Germinal center (tissue), 1 donor: ENCODE measurements around the gene BMERB1.
A peak's percentile ranks its signal among the peaks of the same experiment; 100 is the strongest.
"Not testable (repeated sequence)": the region's sequence is repeated elsewhere in the genome, so short reads cannot be mapped to it uniquely, and the experiment has no call there.

Source experiments
- DNase-seq: peaks from one replicate; pipeline ENCODE4 v3.0.0; 2012; ENCODE audit warnings: mixed read lengths, low spot score

BMERB1 gene

DNA sequence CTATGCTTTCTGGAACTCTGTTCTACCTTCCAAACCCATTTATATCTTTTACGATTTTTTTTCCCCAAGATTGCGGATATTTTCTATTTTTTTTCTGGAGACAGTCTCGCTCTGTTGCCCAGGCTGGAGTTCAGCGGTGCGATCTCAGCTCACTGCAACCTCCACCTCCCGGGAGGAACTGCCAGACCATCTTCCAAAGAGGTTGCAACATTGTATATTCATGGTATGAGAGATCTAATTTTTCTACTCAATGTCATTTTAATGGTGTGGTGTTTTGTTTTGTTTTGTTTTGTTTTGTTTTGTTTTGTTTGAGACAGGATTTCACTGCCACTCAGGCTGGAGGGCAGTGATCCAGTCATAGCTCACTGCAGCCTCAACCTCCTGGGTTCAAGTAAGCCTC lies 8.5 kb upstream of the BMERB1 start:
- DNase-seq: no peak

- DNase-seq: no peak
Observed at GRCh38 chr16:15426796-15427195, 7.6 kb upstream of the BMERB1 start.

GRCh38 chr16:15427648-15428239 lies 6.6 kb upstream of the BMERB1 start:
- DNase-seq: peak; percentile 37

- not testable (repeated sequence) for DNase-seq
Observed at GRCh38 chr16:15430884-15431283, 3.5 kb upstream of the BMERB1 start.

DNA sequence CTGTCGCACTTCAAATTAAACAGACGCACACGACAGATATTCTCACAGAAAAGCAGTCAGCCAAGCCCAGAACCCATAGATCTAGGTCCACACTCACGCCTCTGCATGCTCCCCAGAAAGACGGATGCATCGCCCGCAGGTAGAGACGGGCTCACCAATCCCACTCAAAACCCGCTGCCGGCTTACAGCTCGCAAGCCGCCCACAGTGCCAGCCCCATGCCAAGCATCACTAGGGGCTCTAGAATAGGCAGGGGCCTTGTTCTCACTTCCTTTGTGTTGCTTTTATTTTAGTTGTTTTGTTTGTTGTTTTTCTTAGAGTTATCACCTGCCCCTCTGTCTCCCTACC lies 336 bp upstream of the BMERB1 start:
- no peak for DNase-seq

DNA sequence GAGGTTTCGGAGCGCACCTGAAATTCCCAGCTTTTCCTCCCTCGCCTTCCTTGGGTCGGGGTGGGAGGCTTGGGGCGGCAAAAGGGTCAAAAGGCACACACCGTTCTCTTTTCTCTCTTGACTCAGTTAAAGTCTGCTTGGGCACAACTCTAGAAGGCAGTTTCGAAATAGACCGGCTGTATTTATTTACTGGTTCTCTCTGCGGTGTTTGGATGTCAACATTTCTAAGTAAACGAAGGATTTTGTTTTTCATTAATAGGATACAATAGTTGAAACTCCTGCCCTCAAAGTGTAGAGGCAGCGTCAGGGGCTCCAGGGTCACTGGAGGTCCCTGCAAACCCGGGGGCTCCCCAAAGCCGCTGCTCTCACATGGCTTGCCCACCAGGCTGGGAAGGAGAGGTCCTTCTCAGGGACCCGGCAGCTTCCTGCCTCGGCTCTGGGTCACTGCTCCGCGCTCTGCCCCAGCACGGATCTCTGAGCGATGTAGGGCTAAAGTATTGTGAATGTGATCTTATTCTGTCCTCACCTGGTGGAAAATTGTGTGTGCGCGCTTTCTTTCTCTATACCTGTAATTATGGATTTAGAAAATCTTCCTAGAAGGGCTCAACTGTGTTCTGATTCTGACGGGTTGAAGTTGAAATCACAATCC lies 952 bp downstream of the BMERB1 start:
- no peak for DNase-seq

DNA sequence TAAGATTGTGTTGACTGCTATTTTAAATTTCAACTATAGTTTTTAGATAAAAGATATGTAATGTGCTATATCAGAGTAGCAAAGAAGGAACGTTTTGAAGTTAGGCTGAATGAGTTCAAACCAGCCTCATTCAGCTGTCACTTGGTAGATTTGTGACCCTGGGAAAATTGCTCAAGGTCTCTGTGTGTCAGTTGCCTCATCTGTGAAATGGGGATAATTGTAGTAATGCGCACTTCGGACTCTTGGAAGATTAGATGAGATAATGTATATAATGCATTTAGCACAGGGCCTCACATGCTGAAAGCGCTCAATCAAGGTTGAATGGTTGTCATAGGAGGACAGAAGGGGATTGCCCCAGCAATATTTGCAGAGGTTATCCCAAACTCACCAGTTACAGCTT lies 4.7 kb downstream of the BMERB1 start:
- no peak for DNase-seq

DNA sequence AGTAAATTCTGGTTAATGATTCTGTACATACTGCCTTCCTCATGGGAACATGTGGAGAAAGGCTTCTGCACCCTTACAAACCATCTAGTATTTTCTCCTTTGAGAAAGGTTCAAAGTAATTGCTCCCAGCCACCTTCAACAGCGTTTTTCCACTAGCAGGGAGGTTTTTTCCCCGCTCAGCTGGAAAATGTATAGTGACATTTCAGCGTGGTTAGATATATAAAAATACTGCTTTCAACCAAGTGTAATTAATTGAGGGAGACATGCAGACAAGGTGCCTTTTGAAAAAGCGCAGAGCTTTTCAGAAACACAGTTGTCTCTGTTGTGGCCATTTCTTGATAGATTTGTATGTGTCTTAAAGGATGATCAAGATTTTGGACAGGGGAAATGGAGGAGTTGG lies 5.1 kb downstream of the BMERB1 start:
- DNase-seq: no peak

DNA sequence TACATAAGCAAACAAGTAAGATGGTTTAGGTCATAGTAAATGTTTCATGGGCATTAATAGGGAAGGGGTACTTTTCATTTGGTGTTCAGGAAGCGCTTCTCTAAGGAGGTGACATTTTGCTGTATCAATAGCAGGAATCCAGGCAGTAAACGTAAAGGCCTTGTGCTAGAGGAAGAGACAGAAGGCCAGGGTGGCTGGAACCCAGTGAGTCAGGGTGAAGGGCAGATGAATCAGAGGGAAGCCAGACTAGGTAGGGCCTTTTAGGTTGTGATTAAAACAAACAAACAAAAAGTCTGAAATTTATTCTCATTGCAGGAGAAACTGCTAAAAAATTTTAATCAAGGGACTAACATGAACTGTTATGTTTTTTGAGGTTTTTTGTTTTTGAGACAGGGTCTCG lies 6.5 kb downstream of the BMERB1 start:
- no peak for DNase-seq

DNA sequence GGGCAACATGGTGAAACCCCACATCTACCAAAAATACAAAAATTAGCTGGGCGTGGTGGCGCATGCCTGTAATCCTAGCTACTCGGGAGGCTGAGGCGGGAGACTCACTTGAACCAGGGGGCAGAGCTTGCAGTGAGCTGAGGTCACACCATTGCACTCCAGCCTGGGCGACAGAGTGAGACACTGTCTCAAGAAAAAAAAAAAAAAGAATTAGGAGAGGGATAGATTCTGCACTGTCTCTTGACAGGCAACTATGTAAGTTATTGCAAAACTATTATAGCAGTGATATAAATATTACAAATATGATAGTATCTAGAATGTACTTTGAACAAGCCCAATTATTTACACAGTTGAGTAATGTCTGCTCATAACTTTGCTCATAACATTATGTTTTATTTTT lies 7.8 kb downstream of the BMERB1 start:
- not testable (repeated sequence) for DNase-seq

GRCh38 chr16:15443753-15444152 lies 9.4 kb downstream of the BMERB1 start:
- no peak for DNase-seq

DNA sequence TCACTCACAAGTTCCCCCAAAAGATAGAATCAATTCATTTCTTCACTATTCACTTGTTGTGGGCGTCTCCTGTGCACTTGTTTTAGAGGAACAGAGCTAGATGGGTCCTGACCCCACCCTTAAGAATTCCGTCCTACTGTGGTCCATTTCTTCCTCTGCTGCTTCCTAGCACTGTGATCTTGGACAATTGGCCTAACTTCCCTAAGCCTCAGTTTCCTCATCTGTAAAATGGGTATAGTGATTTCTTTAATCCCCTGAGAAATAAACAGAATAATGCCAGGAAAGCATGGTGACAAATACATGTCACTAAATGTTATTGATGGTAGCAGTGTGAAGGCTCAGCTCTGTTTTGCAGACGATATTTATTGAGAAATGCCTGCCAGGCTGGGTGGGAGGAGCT lies 9.9 kb downstream of the BMERB1 start:
- DNase-seq: no peak

DNA sequence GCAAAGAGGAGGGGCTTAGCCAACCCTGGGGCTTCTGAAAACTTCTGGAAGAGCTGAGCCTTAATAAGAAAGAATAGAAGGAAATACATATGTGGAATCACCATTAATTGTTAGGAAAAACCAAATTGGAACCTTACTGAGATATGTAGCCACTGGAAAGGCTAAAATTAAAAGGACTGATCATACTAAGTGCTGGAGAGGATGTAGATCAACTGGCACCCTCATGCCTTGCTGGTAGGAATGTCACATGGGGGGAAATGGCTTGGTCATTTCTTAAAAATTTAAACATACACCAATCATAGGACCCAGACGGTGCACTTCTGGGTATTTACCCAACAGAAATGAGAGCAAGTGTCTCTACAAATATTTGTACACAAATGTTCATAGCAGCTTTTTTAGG lies 11.1 kb downstream of the BMERB1 start:
- no peak for DNase-seq

DNA sequence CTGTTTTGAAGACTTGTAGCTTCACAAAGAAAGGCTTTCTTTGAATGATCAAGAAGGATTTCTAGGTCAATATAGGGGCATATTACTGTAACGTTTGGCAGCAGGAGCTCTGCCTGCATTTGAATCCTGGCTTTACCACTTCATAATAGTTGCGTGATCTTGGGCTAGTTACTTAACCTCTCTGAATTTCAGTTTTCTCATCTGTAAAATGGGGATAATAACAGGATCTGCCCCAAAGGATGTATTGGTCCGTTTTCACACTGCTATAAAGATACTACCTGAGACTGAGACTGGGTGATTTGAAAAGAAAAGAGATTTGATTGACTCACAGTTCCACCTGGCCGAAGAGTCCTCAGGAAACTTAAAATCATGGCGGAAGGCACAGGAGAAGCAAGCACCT lies 12.5 kb downstream of the BMERB1 start:
- DNase-seq: no peak

- DNase-seq: no peak
Observed at GRCh38 chr16:15450624-15451023, 16.2 kb downstream of the BMERB1 start.

DNA sequence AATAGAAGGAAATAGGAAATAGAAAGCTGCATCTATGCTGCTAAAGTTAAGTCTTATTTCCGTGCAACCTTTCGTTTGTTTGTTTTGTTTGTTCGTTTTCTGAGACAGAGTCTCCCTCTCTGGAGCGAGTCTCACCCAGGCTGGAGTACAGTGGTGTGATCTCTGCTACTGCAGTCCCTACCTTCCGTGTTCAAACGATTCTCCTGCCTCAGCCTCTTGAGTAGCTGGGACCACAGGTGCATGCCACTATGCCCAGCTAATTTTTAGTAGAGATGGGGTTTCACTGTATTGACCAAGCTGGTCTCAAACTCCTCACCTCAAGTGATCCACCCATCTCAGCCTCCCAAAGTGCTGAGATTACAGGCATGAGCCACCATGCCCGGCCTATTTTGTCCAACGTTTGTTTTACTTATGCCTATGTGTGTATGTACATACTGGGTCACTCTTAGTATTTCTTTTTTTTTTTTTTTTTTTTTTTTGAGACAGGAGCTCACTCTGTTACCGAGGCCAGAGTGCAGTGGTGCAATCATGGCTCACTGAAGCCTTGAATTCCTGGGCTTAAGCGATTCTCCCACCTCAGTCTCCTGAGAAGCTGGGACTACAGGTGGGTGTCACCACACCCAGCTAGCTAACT lies 16.8 kb downstream of the BMERB1 start:
- no peak for DNase-seq

DNA sequence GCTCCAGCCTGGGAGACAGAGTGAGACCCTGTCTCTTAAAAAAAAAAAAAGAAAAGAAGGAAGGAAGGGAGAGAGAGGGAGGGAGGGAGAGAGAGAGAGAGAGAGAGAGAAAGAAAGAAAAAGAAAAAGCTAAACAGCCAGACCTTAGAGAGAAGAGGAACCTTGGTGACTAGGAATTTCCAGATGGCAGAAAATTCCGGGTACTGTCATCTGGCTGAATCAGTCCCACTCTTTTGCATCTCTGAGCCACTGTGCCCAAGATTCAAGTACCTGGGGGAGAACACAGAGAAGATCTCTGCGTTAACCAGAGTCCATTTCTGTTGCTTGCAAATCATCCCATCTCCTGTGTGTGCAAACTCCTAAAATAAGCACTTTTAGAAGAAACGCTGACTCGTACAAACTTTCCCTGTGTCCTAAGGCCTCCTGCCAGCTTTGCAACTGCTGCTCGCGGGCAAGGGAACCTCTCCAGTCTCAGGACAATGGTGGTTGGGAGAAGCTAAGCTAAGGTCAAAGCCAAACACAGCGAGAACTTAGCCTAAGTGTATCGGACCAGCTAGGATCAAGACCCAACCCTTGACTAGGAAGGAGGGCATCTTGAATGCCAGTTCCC lies 18.0 kb downstream of the BMERB1 start:
- DNase-seq: no peak

DNA sequence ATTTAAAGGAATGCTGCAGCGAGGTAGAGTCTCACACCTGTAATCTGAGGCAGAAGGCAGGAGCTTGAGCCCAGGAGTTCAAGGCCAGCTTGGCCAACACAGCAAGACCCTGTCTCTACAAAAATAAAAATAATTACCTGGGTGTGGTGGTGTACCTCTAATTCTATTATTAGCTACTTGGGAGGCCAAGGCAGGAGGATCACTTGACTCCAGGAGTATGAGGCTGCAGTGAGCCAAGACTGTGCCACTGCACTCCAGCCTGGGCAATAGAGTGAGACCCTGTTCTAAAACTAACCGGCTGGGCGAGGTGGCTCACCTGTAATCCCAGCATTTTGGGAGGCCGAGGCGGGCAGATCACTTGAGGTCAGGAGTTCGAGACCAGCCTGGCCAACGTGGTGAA lies 18.9 kb downstream of the BMERB1 start:
- DNase-seq: not testable (repeated sequence)

- not testable (repeated sequence) for DNase-seq
Observed at GRCh38 chr16:15454933-15455332, 20.5 kb downstream of the BMERB1 start.

DNA sequence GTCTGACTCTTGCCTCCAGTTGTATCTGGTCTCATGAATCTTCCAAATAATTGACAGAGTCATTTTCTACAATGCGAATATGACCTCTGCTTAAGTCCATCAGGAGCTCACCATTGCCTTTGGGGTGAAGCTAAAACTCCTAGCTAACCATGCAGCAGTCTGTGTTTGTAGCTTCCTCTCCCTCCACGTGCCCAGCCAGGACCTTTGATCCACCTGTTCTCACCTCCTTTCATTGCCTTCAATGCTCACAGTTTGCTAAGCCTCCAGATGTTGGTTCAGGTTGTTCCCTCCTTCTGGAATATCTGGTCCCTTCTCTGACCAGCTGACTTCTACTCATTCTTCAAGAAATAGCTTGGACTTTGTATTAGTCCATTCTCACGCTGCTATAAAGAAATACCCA lies 23.0 kb downstream of the BMERB1 start:
- DNase-seq: no peak

GRCh38 chr16:15457958-15458357 lies 23.6 kb downstream of the BMERB1 start:
- DNase-seq: no peak

DNA sequence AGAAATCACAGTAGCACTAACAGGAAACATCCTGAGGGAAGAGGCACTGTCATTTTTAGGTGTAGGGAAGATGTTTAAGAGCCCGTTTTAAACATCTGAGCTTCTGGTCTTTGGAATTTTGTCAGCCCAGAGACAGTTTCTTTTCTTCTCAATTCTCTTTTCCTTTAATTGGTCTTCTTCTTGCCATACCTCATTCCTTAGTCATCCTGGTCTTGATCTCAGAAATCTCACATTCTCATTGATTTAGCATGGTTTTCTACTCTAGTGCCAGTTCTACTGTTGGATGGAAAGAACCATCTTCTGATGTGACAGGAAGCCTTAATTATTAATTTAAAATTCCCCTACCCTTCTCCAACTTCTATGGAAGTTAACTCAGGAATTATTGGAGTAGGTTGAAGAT lies 25.4 kb downstream of the BMERB1 start:
- DNase-seq: no peak

DNA sequence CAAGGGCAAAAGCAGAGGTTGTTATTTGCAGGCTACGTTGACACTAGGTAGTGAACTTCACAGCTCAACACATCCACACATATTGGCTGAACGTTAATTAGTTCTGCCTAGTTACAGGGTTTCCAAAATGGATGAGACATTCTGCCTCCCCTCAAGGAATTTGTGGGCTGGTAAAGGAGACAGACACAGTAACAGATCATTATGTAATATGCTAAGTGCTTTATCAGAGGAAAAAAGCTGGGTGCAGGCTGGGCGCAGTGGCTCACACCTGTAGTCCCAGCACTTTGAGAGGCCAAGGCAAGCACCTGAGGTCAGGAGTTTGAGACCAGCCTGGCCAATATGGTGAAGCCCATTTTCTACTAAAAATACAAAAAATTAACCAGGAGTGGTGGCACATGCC lies 26.2 kb downstream of the BMERB1 start:
- DNase-seq: no peak

- no peak for DNase-seq
Observed at GRCh38 chr16:15461376-15461775, 27.0 kb downstream of the BMERB1 start.
